ENCODE measurements around the gene MYL6B.
"Not testable (repeated sequence)": the region's sequence is repeated elsewhere in the genome, so short reads cannot be mapped to it uniquely, and the experiment has no call there.

DNA sequence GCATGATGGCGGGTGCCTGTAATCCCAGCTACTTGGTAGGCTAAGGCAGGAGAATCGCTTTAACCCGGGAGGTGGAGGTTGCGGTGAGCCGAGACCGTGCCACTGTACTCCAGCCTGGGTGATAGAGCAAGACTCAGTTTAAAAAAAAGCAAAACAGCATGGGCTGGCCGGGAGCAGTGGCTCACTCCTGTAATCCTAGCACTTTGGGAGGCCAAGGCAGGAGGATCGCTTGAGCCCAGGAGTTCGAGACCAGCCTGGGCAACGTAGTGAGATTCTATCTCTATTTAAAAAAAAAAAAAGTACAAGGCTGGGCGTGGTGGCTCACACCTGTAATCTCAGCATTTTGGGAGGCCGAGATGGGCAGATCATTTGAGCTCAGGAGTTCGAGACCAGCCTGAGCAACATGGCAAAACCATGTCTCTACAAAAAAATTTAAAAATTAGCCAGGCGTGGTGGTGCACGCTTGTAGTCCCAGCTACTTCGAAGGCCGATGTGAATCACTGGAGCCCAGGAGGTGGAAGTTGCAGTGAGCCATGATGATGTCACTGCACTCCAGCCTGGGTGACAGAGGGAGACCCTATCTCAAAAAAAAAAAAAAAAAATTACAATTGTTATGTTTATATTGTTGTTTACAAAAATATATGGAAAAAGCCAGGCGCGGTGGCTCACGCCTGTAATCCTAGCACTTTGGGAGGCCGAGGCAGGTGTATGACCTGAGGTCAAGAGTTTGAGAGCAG is 4.2 kb downstream of the MYL6B start:
- TF ChIP-seq, protein P1, sequence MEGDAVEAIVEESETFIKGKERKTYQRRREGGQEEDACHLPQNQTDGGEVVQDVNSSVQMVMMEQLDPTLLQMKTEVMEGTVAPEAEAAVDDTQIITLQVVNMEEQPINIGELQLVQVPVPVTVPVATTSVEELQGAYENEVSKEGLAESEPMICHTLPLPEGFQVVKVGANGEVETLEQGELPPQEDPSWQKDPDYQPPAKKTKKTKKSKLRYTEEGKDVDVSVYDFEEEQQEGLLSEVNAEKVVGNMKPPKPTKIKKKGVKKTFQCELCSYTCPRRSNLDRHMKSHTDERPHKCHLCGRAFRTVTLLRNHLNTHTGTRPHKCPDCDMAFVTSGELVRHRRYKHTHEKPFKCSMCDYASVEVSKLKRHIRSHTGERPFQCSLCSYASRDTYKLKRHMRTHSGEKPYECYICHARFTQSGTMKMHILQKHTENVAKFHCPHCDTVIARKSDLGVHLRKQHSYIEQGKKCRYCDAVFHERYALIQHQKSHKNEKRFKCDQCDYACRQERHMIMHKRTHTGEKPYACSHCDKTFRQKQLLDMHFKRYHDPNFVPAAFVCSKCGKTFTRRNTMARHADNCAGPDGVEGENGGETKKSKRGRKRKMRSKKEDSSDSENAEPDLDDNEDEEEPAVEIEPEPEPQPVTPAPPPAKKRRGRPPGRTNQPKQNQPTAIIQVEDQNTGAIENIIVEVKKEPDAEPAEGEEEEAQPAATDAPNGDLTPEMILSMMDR (optimal IDR thresholded peaks at IDR 0.05 in 1 of 3, IDR thresholded peaks at IDR 0.05 in 1 of 3, conservative IDR thresholded peaks at IDR 0.05 in 1 of 3; ENCODE audit: extremely low read depth in 1 of 3, insufficient read depth in 2 of 3, low read length in 3 of 3): not testable (repeated sequence)
- TF ChIP-seq EZH2 (IDR thresholded peaks at IDR 0.05; ENCODE audit: low read length): not testable (repeated sequence)

Measured in keratinocyte (primary cell).